GM21423 (cell line): ENCODE data around the gene ANKRD40.
"Not testable (repeated sequence)": the region's sequence is repeated elsewhere in the genome, so short reads cannot be mapped to it uniquely, and the experiment has no call there.

Experiments used
- ATAC-seq: cut with Tn5 transposase; IDR thresholded peaks from one replicate; pipeline ENCODE4 v1.9.1; 2021; ENCODE audit warnings: mild to moderate bottlenecking, moderate library complexity; ENCODE audit not compliant: unreplicated experiment

ANKRD40 gene

GRCh38 chr17:50715471-50715870 lies 7.8 kb upstream of the ANKRD40 start:
- ATAC-seq = no peak

- ATAC-seq = no peak
Measured at GRCh38 chr17:50712641-50713040, 4.9 kb upstream of the ANKRD40 start.

GRCh38 chr17:50710650-50711049 lies 2.9 kb upstream of the ANKRD40 start:
- ATAC-seq = no peak

- ATAC-seq = no peak
Measured at GRCh38 chr17:50710025-50710424, 2.3 kb upstream of the ANKRD40 start.

GRCh38 chr17:50709053-50709452 lies 1.3 kb upstream of the ANKRD40 start:
- not testable (repeated sequence) for ATAC-seq

- ATAC-seq = no peak
Measured at GRCh38 chr17:50708050-50709000, 611 bp upstream of the ANKRD40 start.

- ATAC-seq = no peak
Measured at GRCh38 chr17:50703162-50703561, 4.6 kb downstream of the ANKRD40 start.

GRCh38 chr17:50699410-50699809 lies 8.3 kb downstream of the ANKRD40 start:
- no peak for ATAC-seq

- ATAC-seq = no peak
Measured at GRCh38 chr17:50697663-50698272, 9.9 kb downstream of the ANKRD40 start.

- no peak for ATAC-seq
Measured at GRCh38 chr17:50697062-50697461, 10.7 kb downstream of the ANKRD40 start.

GRCh38 chr17:50696365-50696879 lies 11.3 kb downstream of the ANKRD40 start:
- ATAC-seq = no peak

GRCh38 chr17:50693036-50693682 lies 14.6 kb downstream of the ANKRD40 start:
- ATAC-seq = no peak

- no peak for ATAC-seq
Measured at GRCh38 chr17:50692448-50693035, 15.2 kb downstream of the ANKRD40 start.

GRCh38 chr17:50691550-50692447 lies 15.9 kb downstream of the ANKRD40 start:
- ATAC-seq = no peak

- no peak for ATAC-seq
Measured at GRCh38 chr17:50690887-50691549, 16.7 kb downstream of the ANKRD40 start.

GRCh38 chr17:50689956-50690886 lies 17.5 kb downstream of the ANKRD40 start:
- no peak for ATAC-seq

GRCh38 chr17:50689251-50689650 lies 18.5 kb downstream of the ANKRD40 start:
- no peak for ATAC-seq

- no peak for ATAC-seq
Measured at GRCh38 chr17:50688245-50688644, 19.5 kb downstream of the ANKRD40 start.
